PC-9 (cell line): ENCODE measurements around the gene INMT. TPM values are rescaled to one million over a fixed set of nuclear protein-coding genes. Genes with fewer than 3 reads are reported as not detected.

ENCODE experiments used
- BruUV-seq: library from RNA; stranded (reverse); fragments of 400-500 nt; replicated peaks from 2 replicates; lab custom pipeline; 2021; lab: Mats Ljungman, UMichigan
- CTCF ChIA-PET: fragments of 300-600 bp; sonication (Branson Sonifier 250); formaldehyde crosslinking; loops from one replicate; lab custom pipeline; 2022; ENCODE audit warnings: antibody characterized with exemption; lab: Charles Lee
- POLR2A ChIA-PET: fragments of 300-600 bp; sonication (Branson Sonifier 250); formaldehyde crosslinking; loops from one replicate; lab custom pipeline; 2022; ENCODE audit warnings: antibody characterized with exemption; ENCODE audit not compliant: unreplicated experiment; lab: Charles Lee
- DNase-seq, 2 experiments: peaks; one replicate each; pipeline versions ENCODE4 v3.0.0 to v3.0.0-alpha.2; 2015 to 2022; ENCODE audit warnings: mixed read lengths in 1 of 2
- H2AFZ ChIP-seq: fragments of 200-600 bp; sonication (generic); 2 replicates; pipeline ENCODE4 v1.8.1; 2017; ENCODE audit warnings: antibody characterized with exemption
- H3F3A ChIP-seq: fragments of 200-600 bp; sonication (generic); 2 replicates; pipeline ENCODE4 v1.8.1; 2017; ENCODE audit warnings: antibody characterized with exemption, mild to moderate bottlenecking, low read depth; ENCODE audit not compliant: insufficient read depth
- H3K27ac ChIP-seq: fragments of 200-600 bp; sonication (generic); 2 replicates; pipeline ENCODE4 v1.6.1; 2016; ENCODE audit warnings: mixed run types
- H3K27me3 ChIP-seq: fragments of 200-600 bp; sonication (generic); 2 replicates; pipeline ENCODE4 v1.6.1; 2016; ENCODE audit warnings: low read depth, mixed run types; ENCODE audit not compliant: insufficient read depth
- H3K36me3 ChIP-seq: fragments of 200-600 bp; sonication (generic); 2 replicates; pipeline ENCODE4 v1.6.1; 2016; ENCODE audit warnings: low read depth, mixed run types
- H3K4me1 ChIP-seq: fragments of 200-600 bp; sonication (generic); replicated peaks from 2 replicates; pipeline ENCODE4 v1.6.1; 2016; ENCODE audit warnings: mixed run types; ENCODE audit not compliant: insufficient read depth
- H3K4me2 ChIP-seq: fragments of 200-600 bp; sonication (generic); 2 replicates; pipeline ENCODE4 v1.6.1; 2017; ENCODE audit warnings: mixed run types
- H3K4me3 ChIP-seq: fragments of 200-600 bp; sonication (generic); 2 replicates; pipeline ENCODE4 v1.6.1; 2016; ENCODE audit warnings: mixed run types
- H3K79me2 ChIP-seq: fragments of 200-600 bp; sonication (generic); 2 replicates; pipeline ENCODE4 v1.6.1; 2017; ENCODE audit warnings: low read depth, mixed run types
- H3K9me2 ChIP-seq: fragments of 200-600 bp; sonication (generic); 2 replicates; pipeline ENCODE4 v1.8.1; 2017; ENCODE audit warnings: mild to moderate bottlenecking; ENCODE audit not compliant: insufficient read depth
- H3K9me3 ChIP-seq: fragments of 200-600 bp; sonication (generic); 2 replicates; pipeline ENCODE4 v1.8.1; 2016; ENCODE audit warnings: low read depth; ENCODE audit not compliant: insufficient read depth
- H4K20me1 ChIP-seq: fragments of 200-600 bp; sonication (generic); 2 replicates; pipeline ENCODE4 v1.8.1; 2017; ENCODE audit not compliant: insufficient read depth
- EZH2 ChIP-seq: fragments of 200-600 bp; sonication (generic); IDR thresholded peaks from 2 replicates; pipeline ENCODE4 v1.8.0; 2017; ENCODE audit warnings: antibody characterized with exemption, low read depth
- intact Hi-C: fragments of 100-400 bp; cut with micrococcal nuclease; formaldehyde crosslinking; loops from one replicate; pipeline ENCODE4 v1.10.0; 2022; ENCODE audit not compliant: unreplicated experiment
- total RNA-seq: library from RNA; stranded (reverse); gene quantifications from 2 replicates; pipeline ENCODE4 v1.2.3, GENCODE V29; 2021
- TF ChIP-seq, protein P1 (sequence below): fragments of 200-600 bp; sonication (generic); conservative IDR thresholded peaks from 2 replicates; pipeline ENCODE4 v1.6.1; 2017; ENCODE audit warnings: mixed run types, antibody characterized with exemption, mild to moderate bottlenecking, moderate library complexity

Gene INMT
- total RNA-seq, 1 experiment from 2014 or later = not detected

DNA sequence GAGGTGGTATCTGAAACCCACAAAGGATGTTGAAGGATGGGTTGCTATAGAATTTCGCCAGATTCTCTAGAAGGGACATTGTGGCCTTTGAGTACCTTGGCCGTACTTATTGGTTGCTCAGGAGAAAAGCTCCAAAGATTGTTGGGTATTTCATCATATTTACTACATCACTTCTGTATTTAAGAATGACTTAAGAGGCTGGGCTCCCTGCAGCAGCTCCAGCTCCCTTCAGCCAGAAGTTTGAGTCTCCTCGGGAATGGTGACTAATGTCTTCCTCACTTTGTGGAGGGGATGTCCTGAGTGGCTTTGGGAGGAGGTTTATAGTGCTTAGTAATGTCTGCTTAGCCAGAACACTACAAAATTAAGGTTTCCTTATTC lies 37.4 kb downstream of the INMT start:
- no TSS peak for BruUV-seq
- Histone ChIP-seq H3K27me3 (no peaks in the 10 kb centered on the region), H3K4me2 (no peak overlapping the region), H3K27ac (no peak overlapping the region), H3K4me1 (no peaks in the 10 kb centered on the region), H3K4me3 (no peak overlapping the region), H3K36me3 (no peaks in the 10 kb centered on the region), H2AFZ (no peak overlapping the region), H3K9me3 (no peaks in the 10 kb centered on the region), H3F3A (no peaks in the 10 kb centered on the region), H4K20me1 (no peaks in the 10 kb centered on the region), H3K79me2 (no peaks in the 10 kb centered on the region), H3K9me2 (no peaks in the 10 kb centered on the region)
- TF ChIP-seq, protein P1, sequence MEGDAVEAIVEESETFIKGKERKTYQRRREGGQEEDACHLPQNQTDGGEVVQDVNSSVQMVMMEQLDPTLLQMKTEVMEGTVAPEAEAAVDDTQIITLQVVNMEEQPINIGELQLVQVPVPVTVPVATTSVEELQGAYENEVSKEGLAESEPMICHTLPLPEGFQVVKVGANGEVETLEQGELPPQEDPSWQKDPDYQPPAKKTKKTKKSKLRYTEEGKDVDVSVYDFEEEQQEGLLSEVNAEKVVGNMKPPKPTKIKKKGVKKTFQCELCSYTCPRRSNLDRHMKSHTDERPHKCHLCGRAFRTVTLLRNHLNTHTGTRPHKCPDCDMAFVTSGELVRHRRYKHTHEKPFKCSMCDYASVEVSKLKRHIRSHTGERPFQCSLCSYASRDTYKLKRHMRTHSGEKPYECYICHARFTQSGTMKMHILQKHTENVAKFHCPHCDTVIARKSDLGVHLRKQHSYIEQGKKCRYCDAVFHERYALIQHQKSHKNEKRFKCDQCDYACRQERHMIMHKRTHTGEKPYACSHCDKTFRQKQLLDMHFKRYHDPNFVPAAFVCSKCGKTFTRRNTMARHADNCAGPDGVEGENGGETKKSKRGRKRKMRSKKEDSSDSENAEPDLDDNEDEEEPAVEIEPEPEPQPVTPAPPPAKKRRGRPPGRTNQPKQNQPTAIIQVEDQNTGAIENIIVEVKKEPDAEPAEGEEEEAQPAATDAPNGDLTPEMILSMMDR = no peak
- TF ChIP-seq EZH2 = no peak
- CTCF ChIA-PET = no interaction called here
- DNase-seq = no peak
- intact Hi-C loops = no loop called here
- POLR2A ChIA-PET = interaction anchor here (0.7 kb wide), 1 partner anchor 930 kb away, joined by 4 read pairs; no protein-coding TSS in a partner anchor

DNA sequence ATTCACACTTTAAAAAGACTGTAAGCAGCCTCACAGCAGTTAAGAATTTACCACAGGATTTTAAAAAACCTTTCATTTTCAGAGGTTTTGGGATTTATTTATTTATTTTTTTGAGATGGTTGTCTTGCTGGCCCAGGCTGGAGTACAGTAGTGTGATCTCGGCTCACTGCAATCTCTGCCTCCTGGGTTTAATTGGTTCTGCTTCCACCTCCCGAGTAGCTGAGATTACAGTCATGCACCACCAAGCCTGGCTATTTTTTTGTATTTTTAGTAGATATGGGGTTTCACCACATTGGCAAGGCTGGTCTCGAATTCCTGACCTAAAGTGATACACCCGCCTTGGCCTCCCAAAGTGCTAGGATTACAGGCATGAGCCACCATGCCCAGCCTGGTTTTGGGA lies 38.4 kb downstream of the INMT start:
- BruUV-seq = no TSS peak
- CTCF ChIA-PET = interaction anchor here (0.6 kb wide), 1 partner anchor 226 kb away, joined by 3 read pairs; no protein-coding TSS in a partner anchor

DNA sequence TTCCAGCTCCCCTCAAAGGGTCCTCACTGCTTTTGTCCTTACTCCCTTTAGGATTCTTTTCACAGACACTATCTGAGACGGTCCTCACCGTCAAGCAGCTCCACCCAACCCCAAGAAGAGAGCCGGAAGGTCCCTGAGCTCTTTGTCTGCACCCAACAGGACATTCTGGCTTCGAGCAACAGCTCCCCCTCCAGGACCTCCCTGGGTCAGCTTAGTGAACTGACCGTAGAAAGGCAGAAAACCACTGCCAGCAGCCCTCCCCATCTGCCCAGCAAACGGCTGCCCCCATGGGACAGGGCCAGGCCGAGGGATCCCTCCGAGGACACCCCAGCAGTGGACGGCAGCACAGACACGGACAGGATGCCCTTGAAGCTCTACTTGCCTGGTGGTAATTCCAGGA lies 39.2 kb downstream of the INMT start:
- ChIA-PET CTCF (interaction anchor here (0.6 kb wide), 1 partner anchor 227 kb away, joined by 3 read pairs; no protein-coding TSS in a partner anchor), POLR2A (no interaction called here)
- Histone ChIP-seq H2AFZ (no peak overlapping the region), H3K9me3 (no peaks in the 10 kb centered on the region), H3K27ac (no peak overlapping the region), H3K9me2 (no peaks in the 10 kb centered on the region), H3K4me1 (peaks cover 15% of the 10 kb centered on the region), H3K4me3 (no peak overlapping the region), H3K36me3 (no peaks in the 10 kb centered on the region), H4K20me1 (no peaks in the 10 kb centered on the region), H3K4me2 (no peak overlapping the region), H3K79me2 (no peaks in the 10 kb centered on the region), H3K27me3 (no peaks in the 10 kb centered on the region), H3F3A (peaks cover 11% of the 10 kb centered on the region)
- DNase-seq = no peak
- BruUV-seq = no TSS peak
- TF ChIP-seq, protein P1 = no peak
- TF ChIP-seq EZH2 = no peak
- intact Hi-C loops = no loop called here

More for the DNA sequence above, 38.4 kb downstream of the INMT start:
- H3K9me3 ChIP-seq = no peaks in the 10 kb centered on the region
- H3K79me2 ChIP-seq = no peaks in the 10 kb centered on the region
- POLR2A ChIA-PET = no interaction called here
- H4K20me1 ChIP-seq = no peaks in the 10 kb centered on the region
- DNase-seq = no peak
- no peak overlapping the region for H3K4me3 ChIP-seq
- no peak overlapping the region for H3K27ac ChIP-seq
- no peak overlapping the region for H3K4me2 ChIP-seq
- no peak for TF ChIP-seq EZH2
- TF ChIP-seq, protein P1 = no peak
- H3F3A ChIP-seq = peaks cover 6% of the 10 kb centered on the region; the same call in 1 of the 2 replicates
- H3K4me1 ChIP-seq = peaks cover 8% of the 10 kb centered on the region
- intact Hi-C loops = no loop called here
- no peak overlapping the region for H2AFZ ChIP-seq
- H3K36me3 ChIP-seq = no peaks in the 10 kb centered on the region
- no peaks in the 10 kb centered on the region for H3K9me2 ChIP-seq
- H3K27me3 ChIP-seq = no peaks in the 10 kb centered on the region
